ENCODE results near the gene MASTL.

The MASTL gene

GRCh38 chr10:27188259-27188658 is 33.1 kb downstream of the MASTL start:
- ChIA-PET POLR2A (no interaction called here), CTCF (no interaction called here)
- H3K27ac ChIP-seq (ENCODE audit: extremely low read depth, low read depth, low read length) = no peak overlapping the region
- no peak overlapping the region for H3K4me3 ChIP-seq (ENCODE audit: low read depth, low read length)
- no peaks in the 10 kb centered on the region for H3K9me3 ChIP-seq (ENCODE audit: control insufficient read depth, insufficient read depth, low read depth, low read length)
- peaks cover 40% of the 10 kb centered on the region in 2 experiments for H3K36me3 ChIP-seq (ENCODE audit: control insufficient read depth in 2 of 2, insufficient read depth in 1 of 2, low read length in 2 of 2)
- H3K4me1 ChIP-seq (ENCODE audit: control insufficient read depth, insufficient read depth, low read length) = no peaks in the 10 kb centered on the region; the same call in 1 of the 2 replicates
- TF ChIP-seq, protein P1, sequence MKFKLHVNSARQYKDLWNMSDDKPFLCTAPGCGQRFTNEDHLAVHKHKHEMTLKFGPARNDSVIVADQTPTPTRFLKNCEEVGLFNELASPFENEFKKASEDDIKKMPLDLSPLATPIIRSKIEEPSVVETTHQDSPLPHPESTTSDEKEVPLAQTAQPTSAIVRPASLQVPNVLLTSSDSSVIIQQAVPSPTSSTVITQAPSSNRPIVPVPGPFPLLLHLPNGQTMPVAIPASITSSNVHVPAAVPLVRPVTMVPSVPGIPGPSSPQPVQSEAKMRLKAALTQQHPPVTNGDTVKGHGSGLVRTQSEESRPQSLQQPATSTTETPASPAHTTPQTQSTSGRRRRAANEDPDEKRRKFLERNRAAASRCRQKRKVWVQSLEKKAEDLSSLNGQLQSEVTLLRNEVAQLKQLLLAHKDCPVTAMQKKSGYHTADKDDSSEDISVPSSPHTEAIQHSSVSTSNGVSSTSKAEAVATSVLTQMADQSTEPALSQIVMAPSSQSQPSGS (tag by site-specific recombination; IDR thresholded peaks at IDR 0.05; ENCODE audit: low read depth) = no peak
- TF ChIP-seq ZNF473 (tag by site-specific recombination; IDR thresholded peaks at IDR 0.05) (no peak), ZNF121 (tag by site-specific recombination; IDR thresholded peaks at IDR 0.05) (no peak), ZNF239 (tag by site-specific recombination; IDR thresholded peaks at IDR 0.05) (no peak), ZNF214 (tag by site-specific recombination; IDR thresholded peaks at IDR 0.05; ENCODE audit: borderline replicate concordance) (no peak), ZNF785 (tag by site-specific recombination; IDR thresholded peaks at IDR 0.05) (no peak), SP7 (tag by site-specific recombination; IDR thresholded peaks at IDR 0.05) (no peak), ZNF626 (tag by site-specific recombination; IDR thresholded peaks at IDR 0.05) (no peak)
- TF ChIP-seq, protein P2, sequence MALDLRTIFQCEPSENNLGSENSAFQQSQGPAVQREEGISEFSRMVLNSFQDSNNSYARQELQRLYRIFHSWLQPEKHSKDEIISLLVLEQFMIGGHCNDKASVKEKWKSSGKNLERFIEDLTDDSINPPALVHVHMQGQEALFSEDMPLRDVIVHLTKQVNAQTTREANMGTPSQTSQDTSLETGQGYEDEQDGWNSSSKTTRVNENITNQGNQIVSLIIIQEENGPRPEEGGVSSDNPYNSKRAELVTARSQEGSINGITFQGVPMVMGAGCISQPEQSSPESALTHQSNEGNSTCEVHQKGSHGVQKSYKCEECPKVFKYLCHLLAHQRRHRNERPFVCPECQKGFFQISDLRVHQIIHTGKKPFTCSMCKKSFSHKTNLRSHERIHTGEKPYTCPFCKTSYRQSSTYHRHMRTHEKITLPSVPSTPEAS (tag by site-specific recombination; IDR thresholded peaks at IDR 0.05) = no peak
- TF ChIP-seq, protein P3, sequence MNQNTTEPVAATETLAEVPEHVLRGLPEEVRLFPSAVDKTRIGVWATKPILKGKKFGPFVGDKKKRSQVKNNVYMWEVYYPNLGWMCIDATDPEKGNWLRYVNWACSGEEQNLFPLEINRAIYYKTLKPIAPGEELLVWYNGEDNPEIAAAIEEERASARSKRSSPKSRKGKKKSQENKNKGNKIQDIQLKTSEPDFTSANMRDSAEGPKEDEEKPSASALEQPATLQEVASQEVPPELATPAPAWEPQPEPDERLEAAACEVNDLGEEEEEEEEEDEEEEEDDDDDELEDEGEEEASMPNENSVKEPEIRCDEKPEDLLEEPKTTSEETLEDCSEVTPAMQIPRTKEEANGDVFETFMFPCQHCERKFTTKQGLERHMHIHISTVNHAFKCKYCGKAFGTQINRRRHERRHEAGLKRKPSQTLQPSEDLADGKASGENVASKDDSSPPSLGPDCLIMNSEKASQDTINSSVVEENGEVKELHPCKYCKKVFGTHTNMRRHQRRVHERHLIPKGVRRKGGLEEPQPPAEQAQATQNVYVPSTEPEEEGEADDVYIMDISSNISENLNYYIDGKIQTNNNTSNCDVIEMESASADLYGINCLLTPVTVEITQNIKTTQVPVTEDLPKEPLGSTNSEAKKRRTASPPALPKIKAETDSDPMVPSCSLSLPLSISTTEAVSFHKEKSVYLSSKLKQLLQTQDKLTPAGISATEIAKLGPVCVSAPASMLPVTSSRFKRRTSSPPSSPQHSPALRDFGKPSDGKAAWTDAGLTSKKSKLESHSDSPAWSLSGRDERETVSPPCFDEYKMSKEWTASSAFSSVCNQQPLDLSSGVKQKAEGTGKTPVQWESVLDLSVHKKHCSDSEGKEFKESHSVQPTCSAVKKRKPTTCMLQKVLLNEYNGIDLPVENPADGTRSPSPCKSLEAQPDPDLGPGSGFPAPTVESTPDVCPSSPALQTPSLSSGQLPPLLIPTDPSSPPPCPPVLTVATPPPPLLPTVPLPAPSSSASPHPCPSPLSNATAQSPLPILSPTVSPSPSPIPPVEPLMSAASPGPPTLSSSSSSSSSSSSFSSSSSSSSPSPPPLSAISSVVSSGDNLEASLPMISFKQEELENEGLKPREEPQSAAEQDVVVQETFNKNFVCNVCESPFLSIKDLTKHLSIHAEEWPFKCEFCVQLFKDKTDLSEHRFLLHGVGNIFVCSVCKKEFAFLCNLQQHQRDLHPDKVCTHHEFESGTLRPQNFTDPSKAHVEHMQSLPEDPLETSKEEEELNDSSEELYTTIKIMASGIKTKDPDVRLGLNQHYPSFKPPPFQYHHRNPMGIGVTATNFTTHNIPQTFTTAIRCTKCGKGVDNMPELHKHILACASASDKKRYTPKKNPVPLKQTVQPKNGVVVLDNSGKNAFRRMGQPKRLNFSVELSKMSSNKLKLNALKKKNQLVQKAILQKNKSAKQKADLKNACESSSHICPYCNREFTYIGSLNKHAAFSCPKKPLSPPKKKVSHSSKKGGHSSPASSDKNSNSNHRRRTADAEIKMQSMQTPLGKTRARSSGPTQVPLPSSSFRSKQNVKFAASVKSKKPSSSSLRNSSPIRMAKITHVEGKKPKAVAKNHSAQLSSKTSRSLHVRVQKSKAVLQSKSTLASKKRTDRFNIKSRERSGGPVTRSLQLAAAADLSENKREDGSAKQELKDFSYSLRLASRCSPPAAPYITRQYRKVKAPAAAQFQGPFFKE (tag by site-specific recombination; IDR thresholded peaks at IDR 0.05; ENCODE audit: borderline replicate concordance) = no peak
- TF ChIP-seq, protein P4, sequence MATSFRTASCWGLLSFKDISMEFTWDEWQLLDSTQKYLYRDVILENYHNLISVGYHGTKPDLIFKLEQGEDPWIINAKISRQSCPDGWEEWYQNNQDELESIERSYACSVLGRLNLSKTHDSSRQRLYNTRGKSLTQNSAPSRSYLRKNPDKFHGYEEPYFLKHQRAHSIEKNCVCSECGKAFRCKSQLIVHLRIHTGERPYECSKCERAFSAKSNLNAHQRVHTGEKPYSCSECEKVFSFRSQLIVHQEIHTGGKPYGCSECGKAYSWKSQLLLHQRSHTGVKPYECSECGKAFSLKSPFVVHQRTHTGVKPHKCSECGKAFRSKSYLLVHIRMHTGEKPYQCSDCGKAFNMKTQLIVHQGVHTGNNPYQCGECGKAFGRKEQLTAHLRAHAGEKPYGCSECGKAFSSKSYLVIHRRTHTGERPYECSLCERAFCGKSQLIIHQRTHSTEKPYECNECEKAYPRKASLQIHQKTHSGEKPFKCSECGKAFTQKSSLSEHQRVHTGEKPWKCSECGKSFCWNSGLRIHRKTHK (tag by site-specific recombination; IDR thresholded peaks at IDR 0.05) = no peak

DNA sequence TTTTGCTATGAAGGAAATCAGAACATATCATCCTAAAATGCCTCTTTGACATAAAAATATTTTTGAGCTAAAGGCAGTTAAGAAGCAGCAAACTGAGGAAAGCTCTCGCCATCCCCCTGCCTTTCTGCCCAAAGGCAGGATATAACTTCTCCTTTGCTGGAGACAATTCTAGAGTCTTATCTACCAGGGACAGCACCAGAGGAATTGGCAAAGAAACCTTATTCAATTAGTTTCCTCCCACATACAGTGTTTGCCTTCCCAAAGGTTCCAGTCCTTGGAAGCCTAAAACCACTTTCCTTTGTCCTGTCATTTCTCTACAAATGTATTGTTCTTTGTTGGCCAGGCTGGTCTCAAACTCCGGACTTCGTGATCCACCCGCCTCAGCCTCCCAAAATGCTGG is 33.7 kb downstream of the MASTL start:
- ChIA-PET CTCF (no interaction called here), POLR2A (no interaction called here)
- Histone ChIP-seq H3K4me3 (ENCODE audit: low read depth, low read length) (no peak overlapping the region), H3K36me3 (ENCODE audit: control insufficient read depth in 2 of 2, insufficient read depth in 1 of 2, low read length in 2 of 2) (peaks cover 33 to 34% of the 10 kb centered on the region in 2 experiments), H3K4me1 (ENCODE audit: control insufficient read depth, insufficient read depth, low read length) (no peaks in the 10 kb centered on the region; the same call in 1 of the 2 replicates), H3K9me3 (ENCODE audit: control insufficient read depth, insufficient read depth, low read depth, low read length) (no peaks in the 10 kb centered on the region), H3K27ac (ENCODE audit: extremely low read depth, low read depth, low read length) (no peak overlapping the region)
- TF ChIP-seq ZEB2 (tag by site-specific recombination; IDR thresholded peaks at IDR 0.05) (no peak), ZSCAN16 (tag by site-specific recombination; IDR thresholded peaks at IDR 0.05) (no peak), ZNF837 (tag by site-specific recombination; IDR thresholded peaks at IDR 0.05) (no peak), ZNF292 (tag by site-specific recombination; IDR thresholded peaks at IDR 0.05; ENCODE audit: borderline replicate concordance, low read depth) (no peak), ZNF248 (tag by site-specific recombination; IDR thresholded peaks at IDR 0.05) (no peak), ZIC2 (tag by site-specific recombination; IDR thresholded peaks at IDR 0.05) (no peak), ZNF558 (tag by site-specific recombination; IDR thresholded peaks at IDR 0.05) (no peak)
- TF ChIP-seq, protein P1 (tag by site-specific recombination; IDR thresholded peaks at IDR 0.05; ENCODE audit: low read depth) = no peak
- TF ChIP-seq, protein P5, sequence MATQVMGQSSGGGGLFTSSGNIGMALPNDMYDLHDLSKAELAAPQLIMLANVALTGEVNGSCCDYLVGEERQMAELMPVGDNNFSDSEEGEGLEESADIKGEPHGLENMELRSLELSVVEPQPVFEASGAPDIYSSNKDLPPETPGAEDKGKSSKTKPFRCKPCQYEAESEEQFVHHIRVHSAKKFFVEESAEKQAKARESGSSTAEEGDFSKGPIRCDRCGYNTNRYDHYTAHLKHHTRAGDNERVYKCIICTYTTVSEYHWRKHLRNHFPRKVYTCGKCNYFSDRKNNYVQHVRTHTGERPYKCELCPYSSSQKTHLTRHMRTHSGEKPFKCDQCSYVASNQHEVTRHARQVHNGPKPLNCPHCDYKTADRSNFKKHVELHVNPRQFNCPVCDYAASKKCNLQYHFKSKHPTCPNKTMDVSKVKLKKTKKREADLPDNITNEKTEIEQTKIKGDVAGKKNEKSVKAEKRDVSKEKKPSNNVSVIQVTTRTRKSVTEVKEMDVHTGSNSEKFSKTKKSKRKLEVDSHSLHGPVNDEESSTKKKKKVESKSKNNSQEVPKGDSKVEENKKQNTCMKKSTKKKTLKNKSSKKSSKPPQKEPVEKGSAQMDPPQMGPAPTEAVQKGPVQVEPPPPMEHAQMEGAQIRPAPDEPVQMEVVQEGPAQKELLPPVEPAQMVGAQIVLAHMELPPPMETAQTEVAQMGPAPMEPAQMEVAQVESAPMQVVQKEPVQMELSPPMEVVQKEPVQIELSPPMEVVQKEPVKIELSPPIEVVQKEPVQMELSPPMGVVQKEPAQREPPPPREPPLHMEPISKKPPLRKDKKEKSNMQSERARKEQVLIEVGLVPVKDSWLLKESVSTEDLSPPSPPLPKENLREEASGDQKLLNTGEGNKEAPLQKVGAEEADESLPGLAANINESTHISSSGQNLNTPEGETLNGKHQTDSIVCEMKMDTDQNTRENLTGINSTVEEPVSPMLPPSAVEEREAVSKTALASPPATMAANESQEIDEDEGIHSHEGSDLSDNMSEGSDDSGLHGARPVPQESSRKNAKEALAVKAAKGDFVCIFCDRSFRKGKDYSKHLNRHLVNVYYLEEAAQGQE (tag by site-specific recombination; IDR thresholded peaks at IDR 0.05) = peak; percentile 74

Measured in HEK293 (cell line).